ENCODE results near the gene CCDC27. TPM values are rescaled to one million over a fixed set of nuclear protein-coding genes. Genes with fewer than 3 reads are reported as not detected.

Gene CCDC27
- total RNA-seq, 1 experiment from 2014 or later: 0.13 TPM

DNA sequence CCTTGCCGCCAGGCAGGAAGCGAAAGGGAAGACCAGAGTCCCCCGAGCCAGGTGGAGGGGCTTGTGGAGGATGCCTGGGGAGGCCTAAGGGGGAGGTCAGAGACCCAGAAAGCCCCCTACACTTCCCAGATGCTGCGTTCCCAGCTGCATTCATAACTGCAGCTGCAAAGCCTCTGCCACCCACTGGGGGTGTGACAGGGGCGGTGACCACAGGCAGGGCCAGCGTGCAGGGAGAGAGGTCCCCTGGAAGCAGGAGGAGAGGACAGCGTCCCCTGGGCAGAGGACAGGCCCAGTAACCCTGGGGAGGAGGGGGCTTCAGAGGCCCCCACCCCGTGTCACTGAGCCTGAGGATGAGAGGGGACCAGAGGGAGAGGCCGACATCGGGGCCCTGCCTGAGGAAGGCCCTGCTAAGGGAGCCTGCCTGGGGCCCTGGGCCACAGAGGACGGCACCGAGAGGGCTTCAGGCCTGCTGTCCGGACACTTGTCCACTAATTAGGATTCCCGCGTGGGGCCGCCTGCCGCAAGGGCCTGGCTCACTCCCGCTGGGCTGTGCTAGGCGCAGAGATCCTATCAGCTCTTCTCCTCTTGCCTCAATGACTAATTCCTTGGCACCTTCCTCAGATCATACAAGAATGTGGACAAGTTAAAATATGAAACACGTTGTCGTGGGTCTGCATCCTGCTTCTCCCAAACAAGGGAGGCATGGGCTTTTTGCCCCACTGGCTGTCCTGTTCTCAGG, 49.1 kb upstream of the CCDC27 start:
- peaks cover 9% of the 10 kb centered on the region for H3K4me1 Mint-ChIP-seq
- no peak overlapping the region for H3K27ac Mint-ChIP-seq
- ChIA-PET POLR2A (no interaction called here), CTCF (interaction anchor here (0.7 to 3.8 kb wide), 4 partner anchors 18 to 73 kb away, joined by 3 to 23 read pairs (median 9); no protein-coding TSS in a partner anchor)
- H3K4me3 Mint-ChIP-seq: no peak overlapping the region
- peaks cover 3% of the 10 kb centered on the region for H3K27me3 Mint-ChIP-seq (ENCODE audit: low read depth)
- no peaks in the 10 kb centered on the region for H3K9me3 Mint-ChIP-seq
- no peaks in the 10 kb centered on the region for H3K36me3 Mint-ChIP-seq
- no peak for DNase-seq (ENCODE audit: low spot score)
- no peak for TF ChIP-seq ZNF423 (CRISPR knock-in tag; IDR thresholded peaks at IDR 0.05)
- TF ChIP-seq, protein P1, sequence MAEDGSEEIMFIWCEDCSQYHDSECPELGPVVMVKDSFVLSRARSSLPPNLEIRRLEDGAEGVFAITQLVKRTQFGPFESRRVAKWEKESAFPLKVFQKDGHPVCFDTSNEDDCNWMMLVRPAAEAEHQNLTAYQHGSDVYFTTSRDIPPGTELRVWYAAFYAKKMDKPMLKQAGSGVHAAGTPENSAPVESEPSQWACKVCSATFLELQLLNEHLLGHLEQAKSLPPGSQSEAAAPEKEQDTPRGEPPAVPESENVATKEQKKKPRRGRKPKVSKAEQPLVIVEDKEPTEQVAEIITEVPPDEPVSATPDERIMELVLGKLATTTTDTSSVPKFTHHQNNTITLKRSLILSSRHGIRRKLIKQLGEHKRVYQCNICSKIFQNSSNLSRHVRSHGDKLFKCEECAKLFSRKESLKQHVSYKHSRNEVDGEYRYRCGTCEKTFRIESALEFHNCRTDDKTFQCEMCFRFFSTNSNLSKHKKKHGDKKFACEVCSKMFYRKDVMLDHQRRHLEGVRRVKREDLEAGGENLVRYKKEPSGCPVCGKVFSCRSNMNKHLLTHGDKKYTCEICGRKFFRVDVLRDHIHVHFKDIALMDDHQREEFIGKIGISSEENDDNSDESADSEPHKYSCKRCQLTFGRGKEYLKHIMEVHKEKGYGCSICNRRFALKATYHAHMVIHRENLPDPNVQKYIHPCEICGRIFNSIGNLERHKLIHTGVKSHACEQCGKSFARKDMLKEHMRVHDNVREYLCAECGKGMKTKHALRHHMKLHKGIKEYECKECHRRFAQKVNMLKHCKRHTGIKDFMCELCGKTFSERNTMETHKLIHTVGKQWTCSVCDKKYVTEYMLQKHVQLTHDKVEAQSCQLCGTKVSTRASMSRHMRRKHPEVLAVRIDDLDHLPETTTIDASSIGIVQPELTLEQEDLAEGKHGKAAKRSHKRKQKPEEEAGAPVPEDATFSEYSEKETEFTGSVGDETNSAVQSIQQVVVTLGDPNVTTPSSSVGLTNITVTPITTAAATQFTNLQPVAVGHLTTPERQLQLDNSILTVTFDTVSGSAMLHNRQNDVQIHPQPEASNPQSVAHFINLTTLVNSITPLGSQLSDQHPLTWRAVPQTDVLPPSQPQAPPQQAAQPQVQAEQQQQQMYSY (CRISPR knock-in tag; IDR thresholded peaks at IDR 0.05): no peak
- TF ChIP-seq NFE2L1 (CRISPR knock-in tag; IDR thresholded peaks at IDR 0.05): no peak
- no peak for TF ChIP-seq MYBL2 (CRISPR knock-in tag; IDR thresholded peaks at IDR 0.05)
- TF ChIP-seq, protein P2, sequence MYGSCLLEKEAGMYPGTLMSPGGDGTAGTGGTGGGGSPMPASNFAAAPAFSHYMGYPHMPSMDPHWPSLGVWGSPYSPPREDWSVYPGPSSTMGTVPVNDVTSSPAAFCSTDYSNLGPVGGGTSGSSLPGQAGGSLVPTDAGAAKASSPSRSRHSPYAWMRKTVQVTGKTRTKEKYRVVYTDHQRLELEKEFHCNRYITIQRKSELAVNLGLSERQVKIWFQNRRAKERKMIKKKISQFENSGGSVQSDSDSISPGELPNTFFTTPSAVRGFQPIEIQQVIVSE (CRISPR knock-in tag; IDR thresholded peaks at IDR 0.05; ENCODE audit: borderline replicate concordance): no peak
- no peak for TF ChIP-seq ESRRA (CRISPR knock-in tag; IDR thresholded peaks at IDR 0.05; ENCODE audit: borderline replicate concordance)
- TF ChIP-seq, protein P3, sequence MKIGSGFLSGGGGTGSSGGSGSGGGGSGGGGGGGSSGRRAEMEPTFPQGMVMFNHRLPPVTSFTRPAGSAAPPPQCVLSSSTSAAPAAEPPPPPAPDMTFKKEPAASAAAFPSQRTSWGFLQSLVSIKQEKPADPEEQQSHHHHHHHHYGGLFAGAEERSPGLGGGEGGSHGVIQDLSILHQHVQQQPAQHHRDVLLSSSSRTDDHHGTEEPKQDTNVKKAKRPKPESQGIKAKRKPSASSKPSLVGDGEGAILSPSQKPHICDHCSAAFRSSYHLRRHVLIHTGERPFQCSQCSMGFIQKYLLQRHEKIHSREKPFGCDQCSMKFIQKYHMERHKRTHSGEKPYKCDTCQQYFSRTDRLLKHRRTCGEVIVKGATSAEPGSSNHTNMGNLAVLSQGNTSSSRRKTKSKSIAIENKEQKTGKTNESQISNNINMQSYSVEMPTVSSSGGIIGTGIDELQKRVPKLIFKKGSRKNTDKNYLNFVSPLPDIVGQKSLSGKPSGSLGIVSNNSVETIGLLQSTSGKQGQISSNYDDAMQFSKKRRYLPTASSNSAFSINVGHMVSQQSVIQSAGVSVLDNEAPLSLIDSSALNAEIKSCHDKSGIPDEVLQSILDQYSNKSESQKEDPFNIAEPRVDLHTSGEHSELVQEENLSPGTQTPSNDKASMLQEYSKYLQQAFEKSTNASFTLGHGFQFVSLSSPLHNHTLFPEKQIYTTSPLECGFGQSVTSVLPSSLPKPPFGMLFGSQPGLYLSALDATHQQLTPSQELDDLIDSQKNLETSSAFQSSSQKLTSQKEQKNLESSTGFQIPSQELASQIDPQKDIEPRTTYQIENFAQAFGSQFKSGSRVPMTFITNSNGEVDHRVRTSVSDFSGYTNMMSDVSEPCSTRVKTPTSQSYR (CRISPR knock-in tag; IDR thresholded peaks at IDR 0.05): no peak
- TF ChIP-seq, protein P4, sequence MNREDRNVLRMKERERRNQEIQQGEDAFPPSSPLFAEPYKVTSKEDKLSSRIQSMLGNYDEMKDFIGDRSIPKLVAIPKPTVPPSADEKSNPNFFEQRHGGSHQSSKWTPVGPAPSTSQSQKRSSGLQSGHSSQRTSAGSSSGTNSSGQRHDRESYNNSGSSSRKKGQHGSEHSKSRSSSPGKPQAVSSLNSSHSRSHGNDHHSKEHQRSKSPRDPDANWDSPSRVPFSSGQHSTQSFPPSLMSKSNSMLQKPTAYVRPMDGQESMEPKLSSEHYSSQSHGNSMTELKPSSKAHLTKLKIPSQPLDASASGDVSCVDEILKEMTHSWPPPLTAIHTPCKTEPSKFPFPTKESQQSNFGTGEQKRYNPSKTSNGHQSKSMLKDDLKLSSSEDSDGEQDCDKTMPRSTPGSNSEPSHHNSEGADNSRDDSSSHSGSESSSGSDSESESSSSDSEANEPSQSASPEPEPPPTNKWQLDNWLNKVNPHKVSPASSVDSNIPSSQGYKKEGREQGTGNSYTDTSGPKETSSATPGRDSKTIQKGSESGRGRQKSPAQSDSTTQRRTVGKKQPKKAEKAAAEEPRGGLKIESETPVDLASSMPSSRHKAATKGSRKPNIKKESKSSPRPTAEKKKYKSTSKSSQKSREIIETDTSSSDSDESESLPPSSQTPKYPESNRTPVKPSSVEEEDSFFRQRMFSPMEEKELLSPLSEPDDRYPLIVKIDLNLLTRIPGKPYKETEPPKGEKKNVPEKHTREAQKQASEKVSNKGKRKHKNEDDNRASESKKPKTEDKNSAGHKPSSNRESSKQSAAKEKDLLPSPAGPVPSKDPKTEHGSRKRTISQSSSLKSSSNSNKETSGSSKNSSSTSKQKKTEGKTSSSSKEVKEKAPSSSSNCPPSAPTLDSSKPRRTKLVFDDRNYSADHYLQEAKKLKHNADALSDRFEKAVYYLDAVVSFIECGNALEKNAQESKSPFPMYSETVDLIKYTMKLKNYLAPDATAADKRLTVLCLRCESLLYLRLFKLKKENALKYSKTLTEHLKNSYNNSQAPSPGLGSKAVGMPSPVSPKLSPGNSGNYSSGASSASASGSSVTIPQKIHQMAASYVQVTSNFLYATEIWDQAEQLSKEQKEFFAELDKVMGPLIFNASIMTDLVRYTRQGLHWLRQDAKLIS (CRISPR knock-in tag; IDR thresholded peaks at IDR 0.05; ENCODE audit: borderline replicate concordance): no peak
- TF ChIP-seq, protein P5, sequence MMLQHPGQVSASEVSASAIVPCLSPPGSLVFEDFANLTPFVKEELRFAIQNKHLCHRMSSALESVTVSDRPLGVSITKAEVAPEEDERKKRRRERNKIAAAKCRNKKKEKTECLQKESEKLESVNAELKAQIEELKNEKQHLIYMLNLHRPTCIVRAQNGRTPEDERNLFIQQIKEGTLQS (CRISPR knock-in tag; conservative IDR thresholded peaks at IDR 0.05): no peak
- no peak for TF ChIP-seq TEAD1 (CRISPR knock-in tag; IDR thresholded peaks at IDR 0.05)
- no peak for TF ChIP-seq JAZF1 (CRISPR knock-in tag; IDR thresholded peaks at IDR 0.05)
- TF ChIP-seq, protein P6, sequence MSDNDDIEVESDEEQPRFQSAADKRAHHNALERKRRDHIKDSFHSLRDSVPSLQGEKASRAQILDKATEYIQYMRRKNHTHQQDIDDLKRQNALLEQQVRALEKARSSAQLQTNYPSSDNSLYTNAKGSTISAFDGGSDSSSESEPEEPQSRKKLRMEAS (CRISPR knock-in tag; IDR thresholded peaks at IDR 0.05): no peak
- TF ChIP-seq RELA (CRISPR knock-in tag; IDR thresholded peaks at IDR 0.05; ENCODE audit: borderline replicate concordance): no peak
- TF ChIP-seq CREB1 (CRISPR knock-in tag; IDR thresholded peaks at IDR 0.05): no peak
- TF ChIP-seq MXD4 (CRISPR knock-in tag; IDR thresholded peaks at IDR 0.05; ENCODE audit: borderline replicate concordance): no peak
- ATAC-seq: no peak
